HepG2 (cell line): Measurements from ENCODE around the gene NLGN3. TPM values are rescaled to one million over a fixed set of nuclear protein-coding genes. Genes with fewer than 3 reads are reported as not detected.

Experiments
- ARNT2 ChIP-seq: sonication (generic); formaldehyde crosslinking; IDR thresholded peaks from 2 replicates; pipeline ENCODE4 v1.8.0; 2022; ENCODE audit warnings: mild to moderate bottlenecking, low read depth, missing genetic modification reagents, moderate library complexity
- CREM ChIP-seq, 2 experiments: sonication (generic) in 1 of 2; formaldehyde crosslinking in 1 of 2; IDR thresholded peaks; 2 replicates each; pipeline versions ENCODE4 v1.4.0 to v1.6.1; 2016 to 2020; ENCODE audit warnings: antibody characterized with exemption in 1 of 2, mild to moderate bottlenecking in 1 of 2, missing genetic modification reagents in 1 of 2
- DR1 ChIP-seq: sonication (generic); formaldehyde crosslinking; IDR thresholded peaks from 2 replicates; pipeline ENCODE4 v1.8.0; 2021; ENCODE audit warnings: mild to moderate bottlenecking, missing genetic modification reagents, inconsistent platforms
- HDAC2 ChIP-seq: sonication (generic); formaldehyde crosslinking; IDR thresholded peaks from 2 replicates; pipeline ENCODE4 v1.4.0; 2020; ENCODE audit warnings: missing genetic modification reagents
- HOXA5 ChIP-seq: sonication (generic); formaldehyde crosslinking; IDR thresholded peaks from 2 replicates; pipeline ENCODE4 v1.4.0; 2020; ENCODE audit warnings: missing genetic modification reagents
- IKZF5 ChIP-seq: IDR thresholded peaks from 2 replicates; pipeline ENCODE4 v1.6.1; 2018; ENCODE audit warnings: missing genetic modification reagents, mild to moderate bottlenecking, missing compliant biosample characterization
- MATR3 ChIP-seq: sonication (generic); formaldehyde crosslinking; IDR thresholded peaks from 2 replicates; pipeline ENCODE4 v1.4.0; 2020; ENCODE audit warnings: missing genetic modification reagents
- MYC ChIP-seq: sonication (generic); formaldehyde crosslinking; IDR thresholded peaks from 2 replicates; pipeline ENCODE4 v1.9.0; 2021; ENCODE audit warnings: missing genetic modification reagents, borderline replicate concordance
- POGK ChIP-seq: sonication (generic); formaldehyde crosslinking; conservative IDR thresholded peaks from 2 replicates; pipeline ENCODE4 v1.8.0; 2022; ENCODE audit warnings: mild to moderate bottlenecking, moderate library complexity, missing genetic modification reagents
- SALL1 ChIP-seq: sonication (generic); formaldehyde crosslinking; IDR thresholded peaks from 2 replicates; pipeline ENCODE4 v1.8.0; 2022; ENCODE audit warnings: mild to moderate bottlenecking, missing genetic modification reagents
- TAF15 ChIP-seq: fragments of 200-400 bp; formaldehyde crosslinking; IDR thresholded peaks from one replicate; pipeline ENCODE4 v1.6.1; 2018; ENCODE audit warnings: mild to moderate bottlenecking, low read depth, low read length; ENCODE audit not compliant: poor library complexity, severe bottlenecking
- TFAP4 ChIP-seq: sonication (generic); IDR thresholded peaks from 2 replicates; pipeline ENCODE4 v1.6.1; 2016; ENCODE audit warnings: low read depth, borderline replicate concordance
- ZEB1 ChIP-seq: IDR thresholded peaks from 2 replicates; pipeline ENCODE4 v1.6.1; 2012; ENCODE audit warnings: mild to moderate bottlenecking, low read depth, inconsistent platforms; ENCODE audit not compliant: insufficient replicate concordance
- ZMYM4 ChIP-seq: sonication (generic); formaldehyde crosslinking; IDR thresholded peaks from 2 replicates; pipeline ENCODE4 v1.8.1; 2023; ENCODE audit warnings: mild to moderate bottlenecking, missing genetic modification reagents
- ZNF501 ChIP-seq: sonication (generic); formaldehyde crosslinking; IDR thresholded peaks from 2 replicates; pipeline ENCODE4 v1.5.1; 2020; ENCODE audit warnings: mild to moderate bottlenecking, moderate library complexity, missing genetic modification reagents
- ZNF510 ChIP-seq: sonication (generic); formaldehyde crosslinking; IDR thresholded peaks from 2 replicates; pipeline ENCODE4 v1.4.0; 2020; ENCODE audit warnings: low read depth, mild to moderate bottlenecking, missing genetic modification reagents
- ZNF598 ChIP-seq: sonication (generic); formaldehyde crosslinking; IDR thresholded peaks from 2 replicates; pipeline ENCODE4 v1.5.1; 2020; ENCODE audit warnings: mild to moderate bottlenecking, missing genetic modification reagents, borderline replicate concordance
- ZNF607 ChIP-seq: sonication (generic); formaldehyde crosslinking; IDR thresholded peaks from 2 replicates; pipeline ENCODE4 v1.5.1; 2020; ENCODE audit warnings: missing genetic modification reagents, mild to moderate bottlenecking, borderline replicate concordance
- ZNF772 ChIP-seq: sonication (generic); formaldehyde crosslinking; IDR thresholded peaks from 2 replicates; pipeline ENCODE4 v1.5.0; 2020; ENCODE audit warnings: mild to moderate bottlenecking, missing genetic modification reagents
- polyA plus RNA-seq, 8 experiments: library from polyadenylated mRNA; depleted of rRNA in 3 of 8; stranded (reverse) in 7 of 8; unstranded in 1 of 8; fragments of >200 nt; fragmentation: Illumina TruSeq in 4 of 8; extraction: Trizol in 4 of 8; gene quantifications; 2 replicates each; pipeline versions ENCODE4 v1.2.1 to v1.2.3, GENCODE V29; 2011 to 2016; ENCODE audit warnings: low read depth in 4 of 8, missing spikeins in 1 of 8, mixed read lengths in 1 of 8; ENCODE audit not compliant: insufficient read depth in 1 of 8
- total RNA-seq, 5 experiments: library from RNA; depleted of rRNA; stranded (reverse); fragments of >200 nt; fragmentation: Illumina TruSeq; extraction: Trizol; gene quantifications; 2 replicates each; pipeline ENCODE4 v1.2.3, GENCODE V29; 2016; ENCODE audit warnings: low read depth in 1 of 5
- TF ChIP-seq, protein P1 (sequence below): sonication (generic); formaldehyde crosslinking; IDR thresholded peaks from 2 replicates; pipeline ENCODE4 v1.4.0; 2020; ENCODE audit warnings: low read depth, mild to moderate bottlenecking, missing genetic modification reagents
- TF ChIP-seq, protein P2 (sequence below): sonication (generic); formaldehyde crosslinking; IDR thresholded peaks from 2 replicates; pipeline ENCODE4 v1.8.0; 2022; ENCODE audit warnings: mild to moderate bottlenecking, missing genetic modification reagents, borderline replicate concordance

NLGN3 gene
- total and polyA plus RNA-seq, 2 of the 13 experiments (the other 11 are each of a cell fraction or from before 2014, with no cell fraction given), result 0.04 to 0.16 TPM

DNA sequence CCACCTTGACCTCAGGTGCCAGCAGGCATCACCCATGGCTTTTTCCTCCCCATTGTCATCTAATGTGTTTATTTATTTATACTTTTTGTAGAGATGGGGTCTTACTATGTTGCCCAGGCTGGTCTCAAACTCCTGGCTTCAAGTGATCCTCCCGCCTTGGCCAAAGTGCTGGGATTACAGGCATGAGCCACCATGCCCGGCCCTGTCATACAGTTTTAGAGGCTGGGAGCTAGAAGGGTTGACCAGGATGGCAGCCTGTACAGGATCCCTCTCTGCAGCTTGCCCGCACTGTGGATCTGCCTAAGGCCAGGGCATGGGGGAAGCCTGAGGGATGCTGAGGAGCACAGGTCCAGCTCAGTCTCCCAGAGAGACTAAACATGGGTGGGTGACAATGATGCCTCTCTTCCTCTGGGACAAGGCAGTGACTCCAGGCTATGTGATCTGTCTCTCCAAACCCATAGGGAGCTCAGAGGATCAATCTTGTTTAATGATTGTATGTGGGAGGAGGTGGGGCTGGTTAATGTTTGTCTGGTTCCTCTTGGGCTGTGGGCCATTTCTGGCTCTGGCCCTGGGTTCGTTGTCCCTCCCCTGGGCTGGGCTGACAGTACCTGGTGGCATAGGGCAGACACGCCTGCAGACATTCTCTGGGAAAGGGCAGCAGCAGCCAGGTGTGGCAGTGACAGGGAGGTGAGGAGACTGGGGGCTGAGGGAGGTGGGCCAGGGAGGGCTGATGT is 70.1 kb downstream of the NLGN3 start (continued):
- TF ChIP-seq ZMYM4 (CRISPR knock-in tag) (peak; percentile 72), MATR3 (CRISPR knock-in tag) (no peak), ZNF607 (CRISPR knock-in tag) (peak; percentile 47; the same call in 1 of the 2 replicates), ZNF598 (CRISPR knock-in tag) (0 out of 2 replicates have a peak, but pooled peaks have one; percentile 6), ZNF510 (CRISPR knock-in tag) (0 out of 2 replicates have a peak, but pooled peaks have one; percentile 27), ZNF501 (CRISPR knock-in tag) (peak; percentile 42; the same call in 1 of the 2 replicates), TAF15 (no peak), CREM (IDR thresholded peaks at IDR 0.05) (no peak; the same call in 1 of the 2 replicates), CREM (CRISPR knock-in tag; IDR thresholded peaks at IDR 0.05) (no peak), POGK (CRISPR knock-in tag) (peak; percentile 14; the same call in 1 of the 2 replicates), HOXA5 (peak; percentile 66; the same call in 1 of the 2 replicates), ZNF772 (CRISPR knock-in tag) (0 out of 2 replicates have a peak, but pooled peaks have one; percentile 70), ZEB1 (peak; percentile 94), SALL1 (CRISPR knock-in tag) (peak; percentile 61; the same call in 1 of the 2 replicates), ARNT2 (CRISPR knock-in tag) (no peak), HDAC2 (0 out of 2 replicates have a peak, but pooled peaks have one; percentile 40), MYC (CRISPR knock-in tag) (0 out of 2 replicates have a peak, but pooled peaks have one; percentile 16), IKZF5 (CRISPR knock-in tag) (peak; percentile 59; the same call in 1 of the 2 replicates), TFAP4 (peak; percentile 28; the same call in 1 of the 2 replicates), DR1 (peak; percentile 78)
- TF ChIP-seq, protein P1, sequence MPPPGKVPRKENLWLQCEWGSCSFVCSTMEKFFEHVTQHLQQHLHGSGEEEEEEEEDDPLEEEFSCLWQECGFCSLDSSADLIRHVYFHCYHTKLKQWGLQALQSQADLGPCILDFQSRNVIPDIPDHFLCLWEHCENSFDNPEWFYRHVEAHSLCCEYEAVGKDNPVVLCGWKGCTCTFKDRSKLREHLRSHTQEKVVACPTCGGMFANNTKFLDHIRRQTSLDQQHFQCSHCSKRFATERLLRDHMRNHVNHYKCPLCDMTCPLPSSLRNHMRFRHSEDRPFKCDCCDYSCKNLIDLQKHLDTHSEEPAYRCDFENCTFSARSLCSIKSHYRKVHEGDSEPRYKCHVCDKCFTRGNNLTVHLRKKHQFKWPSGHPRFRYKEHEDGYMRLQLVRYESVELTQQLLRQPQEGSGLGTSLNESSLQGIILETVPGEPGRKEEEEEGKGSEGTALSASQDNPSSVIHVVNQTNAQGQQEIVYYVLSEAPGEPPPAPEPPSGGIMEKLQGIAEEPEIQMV (CRISPR knock-in tag), result 0 out of 2 replicates have a peak, but pooled peaks have one; percentile 35
- TF ChIP-seq, protein P2, sequence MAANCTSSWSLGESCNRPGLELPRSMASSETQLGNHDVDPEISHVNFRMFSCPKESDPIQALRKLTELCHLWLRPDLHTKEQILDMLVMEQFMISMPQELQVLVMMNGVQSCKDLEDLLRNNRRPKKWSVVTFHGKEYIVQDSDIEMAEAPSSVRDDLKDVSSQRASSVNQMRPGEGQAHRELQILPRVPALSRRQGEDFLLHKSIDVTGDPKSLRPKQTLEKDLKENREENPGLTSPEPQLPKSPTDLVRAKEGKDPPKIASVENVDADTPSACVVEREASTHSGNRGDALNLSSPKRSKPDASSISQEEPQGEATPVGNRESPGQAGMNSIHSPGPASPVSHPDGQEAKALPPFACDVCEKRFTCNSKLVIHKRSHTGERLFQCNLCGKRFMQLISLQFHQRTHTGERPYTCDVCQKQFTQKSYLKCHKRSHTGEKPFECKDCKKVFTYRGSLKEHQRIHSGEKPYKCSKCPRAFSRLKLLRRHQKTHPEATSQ, result 0 out of 2 replicates have a peak, but pooled peaks have one; percentile 54
